ENCODE data around the gene NMRK2. TPM values are rescaled to one million over a fixed set of nuclear protein-coding genes. Genes with fewer than 3 reads are reported as not detected.

Gene NMRK2
- total and polyA plus RNA-seq, 2 of the 13 experiments (the other 11 are each of a cell fraction or from before 2014, with no cell fraction given): not detected

DNA sequence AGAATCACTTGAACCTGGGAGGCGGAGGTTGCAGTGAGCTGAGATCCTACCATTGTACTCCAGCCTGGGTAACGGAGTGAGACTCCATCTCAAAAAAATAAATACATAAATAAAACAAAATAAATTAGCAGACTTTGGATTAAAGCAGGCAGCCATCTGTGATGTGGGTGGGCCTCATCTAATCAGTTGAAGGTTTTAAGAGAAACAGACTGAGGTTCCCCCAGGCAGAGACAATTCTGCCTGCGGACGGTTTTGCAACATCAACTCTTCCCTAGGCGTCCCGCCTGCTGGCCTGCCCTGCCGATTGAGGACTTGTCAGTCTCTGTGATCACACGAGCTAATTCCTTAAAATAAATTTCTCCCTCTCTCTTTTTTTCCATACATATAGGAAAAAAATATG is 28.6 kb upstream of the NMRK2 start:
- H3K4me1 ChIP-seq (ENCODE audit: insufficient read depth, low read length): no peaks in the 10 kb centered on the region
- CTCF ChIA-PET (ENCODE audit: low intra/inter-chr PET ratio, low total read pairs): no interaction called here
- POLR2A ChIA-PET: no interaction called here
- no peak for FAIRE-seq
- no peaks in the 10 kb centered on the region for H4K20me1 ChIP-seq (ENCODE audit: insufficient read depth, low read length)
- no peaks in the 10 kb centered on the region for H3K36me3 ChIP-seq (replicated peaks in 1 of 2; ENCODE audit: control insufficient read depth in 1 of 2, insufficient read depth in 2 of 2, low read length in 2 of 2)
- H3K4me2 ChIP-seq (ENCODE audit: low read depth, low read length): no peak overlapping the region
- no peak overlapping the region for H2AFZ ChIP-seq (ENCODE audit: low read length)
- H3K9me3 ChIP-seq (ENCODE audit: low read length): no peaks in the 10 kb centered on the region
- no peak overlapping the region for H3K4me3 ChIP-seq (replicated peaks in 1 of 3; ENCODE audit: insufficient read depth in 1 of 3, low read depth in 2 of 3, low read length in 3 of 3)
- peaks cover 2 to 30% of the 10 kb centered on the region in 2 experiments; a peak in 4 of 5 replicates for H3K27me3 ChIP-seq (ENCODE audit: control insufficient read depth in 1 of 2, insufficient read depth in 2 of 2, low read length in 2 of 2)
- in situ Hi-C loops (cut with HindIII; ENCODE audit: extremely low pct_ligation_motif_present, low pct_unique_long_range_greater_than_20kb): no loop called here
- H3K27ac ChIP-seq (ENCODE audit: extremely low read length, insufficient read depth, low read length): no peak overlapping the region
- ATAC-seq: no peak
- WGBS (ENCODE audit: low lambda C conversion rate): 43% methylated on average over 8 of the region's 8 CpGs
- no TSS peak for BruUV-seq (replicated peaks)
- TF ChIP-seq NR3C1 (CRISPR knock-in tag; IDR thresholded peaks at IDR 0.05) (no peak), SNAI1 (CRISPR knock-in tag; IDR thresholded peaks at IDR 0.05; ENCODE audit: borderline replicate concordance) (no peak), ZNF772 (CRISPR knock-in tag; IDR thresholded peaks at IDR 0.05) (no peak), NR2F6 (IDR thresholded peaks at IDR 0.05) (no peak), NR2F6 (CRISPR knock-in tag; IDR thresholded peaks at IDR 0.05) (no peak), ZNF790 (CRISPR knock-in tag; IDR thresholded peaks at IDR 0.05; ENCODE audit: borderline replicate concordance) (no peak)
- TF ChIP-seq, protein P1, sequence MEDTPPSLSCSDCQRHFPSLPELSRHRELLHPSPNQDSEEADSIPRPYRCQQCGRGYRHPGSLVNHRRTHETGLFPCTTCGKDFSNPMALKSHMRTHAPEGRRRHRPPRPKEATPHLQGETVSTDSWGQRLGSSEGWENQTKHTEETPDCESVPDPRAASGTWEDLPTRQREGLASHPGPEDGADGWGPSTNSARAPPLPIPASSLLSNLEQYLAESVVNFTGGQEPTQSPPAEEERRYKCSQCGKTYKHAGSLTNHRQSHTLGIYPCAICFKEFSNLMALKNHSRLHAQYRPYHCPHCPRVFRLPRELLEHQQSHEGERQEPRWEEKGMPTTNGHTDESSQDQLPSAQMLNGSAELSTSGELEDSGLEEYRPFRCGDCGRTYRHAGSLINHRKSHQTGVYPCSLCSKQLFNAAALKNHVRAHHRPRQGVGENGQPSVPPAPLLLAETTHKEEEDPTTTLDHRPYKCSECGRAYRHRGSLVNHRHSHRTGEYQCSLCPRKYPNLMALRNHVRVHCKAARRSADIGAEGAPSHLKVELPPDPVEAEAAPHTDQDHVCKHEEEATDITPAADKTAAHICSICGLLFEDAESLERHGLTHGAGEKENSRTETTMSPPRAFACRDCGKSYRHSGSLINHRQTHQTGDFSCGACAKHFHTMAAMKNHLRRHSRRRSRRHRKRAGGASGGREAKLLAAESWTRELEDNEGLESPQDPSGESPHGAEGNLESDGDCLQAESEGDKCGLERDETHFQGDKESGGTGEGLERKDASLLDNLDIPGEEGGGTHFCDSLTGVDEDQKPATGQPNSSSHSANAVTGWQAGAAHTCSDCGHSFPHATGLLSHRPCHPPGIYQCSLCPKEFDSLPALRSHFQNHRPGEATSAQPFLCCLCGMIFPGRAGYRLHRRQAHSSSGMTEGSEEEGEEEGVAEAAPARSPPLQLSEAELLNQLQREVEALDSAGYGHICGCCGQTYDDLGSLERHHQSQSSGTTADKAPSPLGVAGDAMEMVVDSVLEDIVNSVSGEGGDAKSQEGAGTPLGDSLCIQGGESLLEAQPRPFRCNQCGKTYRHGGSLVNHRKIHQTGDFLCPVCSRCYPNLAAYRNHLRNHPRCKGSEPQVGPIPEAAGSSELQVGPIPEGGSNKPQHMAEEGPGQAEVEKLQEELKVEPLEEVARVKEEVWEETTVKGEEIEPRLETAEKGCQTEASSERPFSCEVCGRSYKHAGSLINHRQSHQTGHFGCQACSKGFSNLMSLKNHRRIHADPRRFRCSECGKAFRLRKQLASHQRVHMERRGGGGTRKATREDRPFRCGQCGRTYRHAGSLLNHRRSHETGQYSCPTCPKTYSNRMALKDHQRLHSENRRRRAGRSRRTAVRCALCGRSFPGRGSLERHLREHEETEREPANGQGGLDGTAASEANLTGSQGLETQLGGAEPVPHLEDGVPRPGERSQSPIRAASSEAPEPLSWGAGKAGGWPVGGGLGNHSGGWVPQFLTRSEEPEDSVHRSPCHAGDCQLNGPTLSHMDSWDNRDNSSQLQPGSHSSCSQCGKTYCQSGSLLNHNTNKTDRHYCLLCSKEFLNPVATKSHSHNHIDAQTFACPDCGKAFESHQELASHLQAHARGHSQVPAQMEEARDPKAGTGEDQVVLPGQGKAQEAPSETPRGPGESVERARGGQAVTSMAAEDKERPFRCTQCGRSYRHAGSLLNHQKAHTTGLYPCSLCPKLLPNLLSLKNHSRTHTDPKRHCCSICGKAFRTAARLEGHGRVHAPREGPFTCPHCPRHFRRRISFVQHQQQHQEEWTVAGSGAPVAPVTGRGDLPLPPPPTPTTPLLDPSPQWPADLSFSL (CRISPR knock-in tag; IDR thresholded peaks at IDR 0.05): no peak
- TF ChIP-seq, protein P2, sequence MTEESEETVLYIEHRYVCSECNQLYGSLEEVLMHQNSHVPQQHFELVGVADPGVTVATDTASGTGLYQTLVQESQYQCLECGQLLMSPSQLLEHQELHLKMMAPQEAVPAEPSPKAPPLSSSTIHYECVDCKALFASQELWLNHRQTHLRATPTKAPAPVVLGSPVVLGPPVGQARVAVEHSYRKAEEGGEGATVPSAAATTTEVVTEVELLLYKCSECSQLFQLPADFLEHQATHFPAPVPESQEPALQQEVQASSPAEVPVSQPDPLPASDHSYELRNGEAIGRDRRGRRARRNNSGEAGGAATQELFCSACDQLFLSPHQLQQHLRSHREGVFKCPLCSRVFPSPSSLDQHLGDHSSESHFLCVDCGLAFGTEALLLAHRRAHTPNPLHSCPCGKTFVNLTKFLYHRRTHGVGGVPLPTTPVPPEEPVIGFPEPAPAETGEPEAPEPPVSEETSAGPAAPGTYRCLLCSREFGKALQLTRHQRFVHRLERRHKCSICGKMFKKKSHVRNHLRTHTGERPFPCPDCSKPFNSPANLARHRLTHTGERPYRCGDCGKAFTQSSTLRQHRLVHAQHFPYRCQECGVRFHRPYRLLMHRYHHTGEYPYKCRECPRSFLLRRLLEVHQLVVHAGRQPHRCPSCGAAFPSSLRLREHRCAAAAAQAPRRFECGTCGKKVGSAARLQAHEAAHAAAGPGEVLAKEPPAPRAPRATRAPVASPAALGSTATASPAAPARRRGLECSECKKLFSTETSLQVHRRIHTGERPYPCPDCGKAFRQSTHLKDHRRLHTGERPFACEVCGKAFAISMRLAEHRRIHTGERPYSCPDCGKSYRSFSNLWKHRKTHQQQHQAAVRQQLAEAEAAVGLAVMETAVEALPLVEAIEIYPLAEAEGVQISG (CRISPR knock-in tag; IDR thresholded peaks at IDR 0.05): no peak
- H3K79me2 ChIP-seq (ENCODE audit: insufficient read depth, low read length): no peaks in the 10 kb centered on the region
- no peak overlapping the region for H3K9ac ChIP-seq (ENCODE audit: insufficient read depth, low read depth, low read length)
- no peak for DNase-seq (ENCODE audit: low spot score)
- intact Hi-C loops (cut with micrococcal nuclease; ENCODE audit: unreplicated experiment): no loop called here
